Neural cell (in vitro differentiated cells): Measurements from ENCODE around the gene OR11A1.

ENCODE experiments used
- CTCF ChIP-seq: fragments of 450-650 bp; IDR thresholded peaks from 2 replicates; pipeline ENCODE4 v1.5.1; 2014; ENCODE audit warnings: antibody characterized with exemption, mild to moderate bottlenecking, moderate library complexity; ENCODE audit not compliant: poor library complexity, severe bottlenecking
- EP300 ChIP-seq: fragments of 450-650 bp; conservative IDR thresholded peaks from 2 replicates; pipeline ENCODE4 v1.6.1; 2014; ENCODE audit warnings: antibody characterized with exemption, mild to moderate bottlenecking, moderate library complexity; ENCODE audit not compliant: poor library complexity, severe bottlenecking
- EZH2 ChIP-seq: fragments of 200-600, 300-800 bp; shearing (Covaris generic), sonication (generic); IDR thresholded peaks from 2 replicates; pipeline ENCODE4 v1.6.1; 2014; ENCODE audit warnings: antibody characterized with exemption, low read length, borderline replicate concordance, mild to moderate bottlenecking; ENCODE audit not compliant: insufficient read depth, poor library complexity, severe bottlenecking
- POLR2AphosphoS5 ChIP-seq: IDR thresholded peaks from 2 replicates; pipeline ENCODE4 v1.6.1; 2012
- RAD21 ChIP-seq: fragments of 450-650 bp; conservative IDR thresholded peaks from 2 replicates; pipeline ENCODE4 v1.6.1; 2014; ENCODE audit warnings: antibody characterized with exemption, mild to moderate bottlenecking, moderate library complexity
- REST ChIP-seq: IDR thresholded peaks from 2 replicates; pipeline ENCODE4 v1.6.1; 2012; ENCODE audit warnings: borderline replicate concordance
- SMC3 ChIP-seq: fragments of 450-650 bp; conservative IDR thresholded peaks from 2 replicates; pipeline ENCODE4 v1.6.1; 2014; ENCODE audit warnings: antibody characterized with exemption, mild to moderate bottlenecking, moderate library complexity; ENCODE audit not compliant: poor library complexity
- TAF1 ChIP-seq: IDR thresholded peaks from 2 replicates; pipeline ENCODE4 v1.6.1; 2012; ENCODE audit warnings: low read depth

- no peak for TF ChIP-seq EZH2
- no peak for TF ChIP-seq CTCF
- no peak for TF ChIP-seq RAD21
- no peak for TF ChIP-seq EP300
- no peak for TF ChIP-seq SMC3
- no peak for TF ChIP-seq POLR2AphosphoS5
- no peak for TF ChIP-seq TAF1
- TF ChIP-seq REST: no peak
These were observed 18.1 kb upstream of the OR11A1 start for GRCh38 chr6:29474996-29475395.
